Measurements from ENCODE around the gene SERPINE1.

The SERPINE1 gene

DNA sequence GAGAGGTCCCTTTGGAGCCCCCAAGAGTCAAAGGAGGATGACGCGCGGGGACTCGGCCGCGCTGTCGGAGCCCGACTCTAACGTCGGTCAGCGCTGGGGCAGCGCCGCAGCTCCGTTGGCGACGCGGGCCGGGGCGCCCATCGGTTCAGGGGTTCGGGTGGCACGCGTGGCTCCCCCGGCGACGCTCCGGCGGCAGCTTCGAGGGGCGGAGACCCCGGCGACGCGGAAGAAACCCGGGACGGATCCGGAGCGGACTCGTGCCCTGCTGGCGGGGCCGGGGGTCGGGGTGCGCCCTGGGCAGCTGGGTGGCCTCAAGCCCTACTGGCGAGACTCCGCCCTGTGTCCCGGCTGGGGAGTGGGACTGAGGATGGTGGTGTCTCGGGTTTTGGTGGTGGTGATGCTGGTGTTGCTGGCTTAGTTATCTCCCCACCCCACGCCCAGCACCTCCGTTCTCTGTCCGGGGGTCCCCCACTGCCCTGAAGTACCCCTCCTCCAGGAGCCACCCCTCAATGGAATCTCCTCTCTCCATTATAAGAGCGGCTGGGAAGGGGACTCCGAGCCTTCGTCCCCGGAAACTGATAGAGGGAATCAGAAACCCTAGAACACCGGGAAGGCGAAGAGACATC, 53.3 kb downstream of the SERPINE1 start, which contains the start of gene NAT16:
NAT16 (minus strand) TSS at position 164 of the 626 bp plus-strand sequence. CDS start 5,486 bp downstream, outside the sequence.
- TF ChIP-seq, protein P1, sequence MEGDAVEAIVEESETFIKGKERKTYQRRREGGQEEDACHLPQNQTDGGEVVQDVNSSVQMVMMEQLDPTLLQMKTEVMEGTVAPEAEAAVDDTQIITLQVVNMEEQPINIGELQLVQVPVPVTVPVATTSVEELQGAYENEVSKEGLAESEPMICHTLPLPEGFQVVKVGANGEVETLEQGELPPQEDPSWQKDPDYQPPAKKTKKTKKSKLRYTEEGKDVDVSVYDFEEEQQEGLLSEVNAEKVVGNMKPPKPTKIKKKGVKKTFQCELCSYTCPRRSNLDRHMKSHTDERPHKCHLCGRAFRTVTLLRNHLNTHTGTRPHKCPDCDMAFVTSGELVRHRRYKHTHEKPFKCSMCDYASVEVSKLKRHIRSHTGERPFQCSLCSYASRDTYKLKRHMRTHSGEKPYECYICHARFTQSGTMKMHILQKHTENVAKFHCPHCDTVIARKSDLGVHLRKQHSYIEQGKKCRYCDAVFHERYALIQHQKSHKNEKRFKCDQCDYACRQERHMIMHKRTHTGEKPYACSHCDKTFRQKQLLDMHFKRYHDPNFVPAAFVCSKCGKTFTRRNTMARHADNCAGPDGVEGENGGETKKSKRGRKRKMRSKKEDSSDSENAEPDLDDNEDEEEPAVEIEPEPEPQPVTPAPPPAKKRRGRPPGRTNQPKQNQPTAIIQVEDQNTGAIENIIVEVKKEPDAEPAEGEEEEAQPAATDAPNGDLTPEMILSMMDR (IDR thresholded peaks at IDR 0.05; ENCODE audit: unreplicated experiment in 3 of 3) = no peak
- peaks cover 4% of the 10 kb centered on the region for H3K9me3 Mint-ChIP-seq
- H3K27ac Mint-ChIP-seq = no peak within 1 kb of the TSS
- no peaks in the 10 kb centered on the region for H3K36me3 Mint-ChIP-seq (ENCODE audit: low read depth)
- H3K27me3 Mint-ChIP-seq (ENCODE audit: low read depth) = peaks cover 85% of the 10 kb centered on the region
- peak within 1 kb of the TSS; percentile 65 to 73 (median 71) for H3K4me3 Mint-ChIP-seq
- peaks cover 12% of the 10 kb centered on the region for H3K4me1 Mint-ChIP-seq

DNA sequence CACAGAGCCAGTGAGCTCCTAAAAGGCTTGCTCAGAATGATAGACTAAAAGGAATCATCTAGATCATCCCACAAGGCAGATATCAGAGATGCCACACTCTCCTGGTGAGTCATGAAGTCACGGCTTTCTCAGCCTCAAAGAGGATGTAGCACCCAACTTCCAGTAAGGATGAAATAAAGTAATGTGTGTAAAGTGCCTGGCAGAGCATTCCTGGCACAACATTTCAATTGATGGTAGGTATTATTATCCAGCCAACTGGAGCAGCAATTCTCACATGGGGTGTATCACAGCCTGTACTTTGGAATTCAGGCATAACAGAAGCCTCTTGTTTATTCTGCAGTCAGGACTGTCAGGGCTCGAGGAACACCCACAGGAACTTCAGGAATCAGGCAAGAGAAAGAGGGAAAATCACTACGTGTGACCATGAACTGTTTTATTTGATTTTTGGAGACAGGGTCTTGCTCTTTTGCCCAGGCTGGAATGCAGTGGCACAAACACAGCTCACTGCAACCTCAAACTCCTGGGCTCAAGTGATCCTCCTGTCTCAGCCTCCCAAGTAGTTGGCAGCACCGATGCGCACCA, 58.4 kb downstream of the SERPINE1 start:
- H3K9me3 Mint-ChIP-seq = no peaks in the 10 kb centered on the region
- TF ChIP-seq, protein P1 (IDR thresholded peaks at IDR 0.05; ENCODE audit: unreplicated experiment in 3 of 3) = no peak
- peaks cover 71% of the 10 kb centered on the region for H3K27me3 Mint-ChIP-seq (ENCODE audit: low read depth)
- peaks cover 7% of the 10 kb centered on the region for H3K4me1 Mint-ChIP-seq
- no peak overlapping the region for H3K4me3 Mint-ChIP-seq
- H3K27ac Mint-ChIP-seq = no peak overlapping the region
- H3K36me3 Mint-ChIP-seq (ENCODE audit: low read depth) = no peaks in the 10 kb centered on the region

DNA sequence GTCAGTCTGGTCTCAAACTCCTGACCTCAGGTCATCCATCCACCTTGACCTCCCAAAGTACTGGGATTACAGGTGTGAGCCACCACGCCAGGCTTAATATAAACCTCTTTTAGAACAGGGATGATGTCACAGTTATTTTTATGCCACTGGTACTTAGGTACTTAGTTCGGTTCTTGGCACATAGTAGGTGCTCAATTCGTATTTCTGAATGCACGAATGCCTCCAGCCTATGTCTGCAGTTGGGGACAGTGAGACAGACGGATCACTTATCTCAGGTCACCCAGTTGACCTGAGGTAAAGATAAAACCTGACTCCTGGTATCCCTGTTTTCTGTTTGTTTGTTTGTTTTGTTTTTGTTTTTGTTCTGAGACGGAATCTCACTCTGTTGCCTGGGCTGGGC, 59.3 kb downstream of the SERPINE1 start:
- Mint-ChIP-seq H3K27ac (no peak overlapping the region), H3K4me1 (peaks cover 7% of the 10 kb centered on the region), H3K4me3 (no peak overlapping the region), H3K27me3 (ENCODE audit: low read depth) (peaks cover 70% of the 10 kb centered on the region), H3K36me3 (ENCODE audit: low read depth) (no peaks in the 10 kb centered on the region), H3K9me3 (no peaks in the 10 kb centered on the region)
- TF ChIP-seq, protein P1 (IDR thresholded peaks at IDR 0.05; ENCODE audit: unreplicated experiment in 3 of 3) = no peak

DNA sequence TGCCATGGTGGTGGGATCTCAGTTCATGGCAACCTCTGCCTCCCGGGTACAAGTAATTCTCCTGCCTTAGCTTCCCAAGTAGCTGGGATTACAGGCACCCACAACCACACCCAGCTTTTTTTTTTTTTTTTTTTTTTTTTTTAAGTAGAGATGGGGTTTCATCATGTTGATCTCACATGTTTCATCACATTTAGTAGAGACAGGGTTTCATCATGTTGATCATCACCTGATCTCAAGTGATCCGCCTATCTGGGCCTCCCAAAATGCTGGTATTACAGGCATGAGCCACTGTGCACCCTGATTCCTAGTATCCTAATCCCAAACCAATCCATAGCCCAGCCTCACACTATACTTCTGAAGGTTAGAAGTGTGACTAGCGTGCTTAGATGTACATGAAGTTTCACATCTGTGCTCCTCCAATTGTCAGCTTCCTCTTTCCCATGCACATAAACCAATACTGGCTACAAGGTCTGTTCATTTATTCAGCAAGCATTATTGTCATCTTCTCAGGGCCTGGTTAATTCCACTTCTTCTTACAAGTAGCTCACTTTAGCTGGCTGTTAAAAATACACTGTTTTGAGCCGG, 60.0 kb downstream of the SERPINE1 start:
- TF ChIP-seq, protein P1 (IDR thresholded peaks at IDR 0.05; ENCODE audit: unreplicated experiment in 3 of 3) = no peak
- H3K36me3 Mint-ChIP-seq (ENCODE audit: low read depth) = no peaks in the 10 kb centered on the region
- peaks cover 67% of the 10 kb centered on the region for H3K27me3 Mint-ChIP-seq (ENCODE audit: low read depth)
- H3K9me3 Mint-ChIP-seq = no peaks in the 10 kb centered on the region
- peaks cover 7% of the 10 kb centered on the region for H3K4me1 Mint-ChIP-seq
- H3K4me3 Mint-ChIP-seq = no peak overlapping the region
- H3K27ac Mint-ChIP-seq = no peak overlapping the region
